Hepatic stellate cell (primary cell): ENCODE results near the gene CEP295NL.
"Not testable (repeated sequence)": the region's sequence is repeated elsewhere in the genome, so short reads cannot be mapped to it uniquely, and the experiment has no call there.

Source experiments
- DNase-seq: peaks from one replicate; pipeline ENCODE4 v3.0.0; 2011; ENCODE audit warnings: low spot score

CEP295NL gene

DNA sequence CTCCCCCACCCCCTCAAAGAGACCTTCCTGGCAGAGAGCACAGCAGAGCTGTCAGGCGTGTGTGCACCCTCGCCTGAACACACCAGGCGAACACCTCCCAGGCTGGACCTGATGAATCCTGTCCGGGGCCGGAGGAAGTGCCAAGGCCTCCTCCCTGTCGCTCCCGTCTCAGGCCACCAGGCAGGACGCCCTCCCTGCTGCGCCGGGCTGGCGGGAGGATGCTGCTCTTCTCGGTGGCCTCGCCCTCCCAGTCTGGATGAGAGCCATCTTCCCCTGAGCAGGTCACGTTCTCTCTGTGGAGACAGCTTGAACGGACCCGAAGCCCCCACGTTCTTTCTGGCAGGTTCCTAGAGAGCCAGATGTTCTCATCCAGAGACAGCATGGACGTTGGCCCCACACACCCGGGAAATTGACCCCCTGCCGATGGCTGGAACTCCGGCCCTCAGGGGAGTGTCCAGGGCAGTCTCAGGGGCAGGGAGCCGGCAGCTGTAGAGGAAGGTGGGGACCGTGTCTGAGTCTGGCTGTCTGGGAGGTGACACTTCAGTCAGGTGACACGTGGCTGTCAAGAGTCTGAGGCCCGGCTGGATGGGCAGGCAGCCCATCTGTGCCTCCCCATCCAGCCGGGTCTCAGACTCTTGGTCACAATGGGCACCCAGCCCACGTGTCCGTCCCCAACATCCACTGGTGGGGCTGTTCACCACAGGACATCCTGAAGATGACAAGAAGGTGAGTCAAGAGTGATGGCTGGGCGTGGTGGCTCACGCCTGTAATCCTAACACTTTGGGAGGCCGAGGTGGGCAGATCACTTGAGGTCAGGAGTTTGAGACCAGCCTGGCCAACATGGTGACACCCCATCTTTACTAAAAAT lies 27.1 kb upstream of the CEP295NL start:
- no peak for DNase-seq

DNA sequence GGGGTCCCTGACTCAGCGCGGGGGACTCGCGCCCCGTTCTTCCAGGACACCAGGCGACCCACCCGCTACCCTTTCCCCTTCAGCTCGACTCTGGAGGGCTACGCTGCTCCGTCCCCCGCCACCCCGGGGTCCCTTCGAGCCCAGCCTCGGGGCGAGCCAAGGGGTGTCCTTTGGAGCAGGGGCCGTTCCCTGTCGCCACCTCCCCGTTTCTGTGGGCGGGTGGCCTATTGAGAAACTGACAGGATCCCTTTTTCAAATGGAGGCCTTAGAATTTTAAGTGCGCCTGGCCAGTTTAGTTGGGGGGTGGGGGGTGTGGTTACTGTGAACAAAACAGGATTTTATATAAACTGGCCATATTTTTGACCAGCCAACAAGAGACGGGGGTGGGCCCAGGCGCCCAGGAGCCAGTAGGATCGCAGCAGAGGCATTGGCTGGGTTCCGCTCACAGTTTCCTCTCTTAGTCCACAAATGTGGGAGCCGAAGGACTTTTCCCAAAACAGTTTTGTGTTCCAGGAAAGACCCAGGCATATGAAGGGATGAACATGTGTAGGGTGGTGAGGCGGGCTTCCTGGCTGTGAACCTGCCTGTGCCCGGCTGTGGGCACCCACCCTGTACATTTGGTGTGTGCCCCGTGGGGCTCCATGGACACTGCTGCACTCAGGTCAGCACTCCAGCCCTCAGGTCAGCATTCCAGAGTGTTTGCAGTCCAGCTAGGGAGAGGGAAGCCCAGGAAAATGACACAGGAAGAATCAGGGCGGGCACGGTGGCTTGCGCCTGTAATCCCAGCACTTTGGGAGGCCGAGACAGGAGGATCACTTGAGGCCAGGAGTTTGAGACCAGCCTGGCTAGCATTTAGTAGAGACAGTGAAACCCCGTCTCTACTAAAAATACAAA lies 22.9 kb upstream of the CEP295NL start:
- DNase-seq: peak; percentile 94

DNA sequence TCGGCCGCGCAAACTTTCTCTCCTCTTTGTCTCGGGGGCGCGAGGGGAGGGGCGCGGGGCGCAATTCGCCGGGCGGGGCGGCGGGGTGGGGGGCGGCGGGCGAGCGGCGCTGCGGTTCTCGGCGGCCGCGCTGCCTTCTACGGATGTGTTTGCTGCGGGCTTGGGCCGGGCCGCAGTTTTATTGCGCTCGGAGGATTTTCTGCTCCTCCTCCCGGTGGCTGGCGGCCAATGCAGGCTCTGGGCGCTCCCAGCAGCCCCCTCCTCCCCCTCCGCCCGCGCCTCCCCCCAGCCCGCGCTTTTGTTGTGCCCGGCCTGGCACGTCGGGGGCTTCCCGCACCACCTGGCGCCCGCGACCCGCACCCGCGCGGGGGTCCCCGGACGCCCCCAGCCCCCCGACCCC lies 22.2 kb upstream of the CEP295NL start, which contains the start of gene TIMP2:
TSS of gene TIMP2 (minus strand) at position 154 of the 400 bp plus-strand sequence. CDS start 299 bp downstream, outside the sequence.
- DNase-seq: peak; percentile 93

DNA sequence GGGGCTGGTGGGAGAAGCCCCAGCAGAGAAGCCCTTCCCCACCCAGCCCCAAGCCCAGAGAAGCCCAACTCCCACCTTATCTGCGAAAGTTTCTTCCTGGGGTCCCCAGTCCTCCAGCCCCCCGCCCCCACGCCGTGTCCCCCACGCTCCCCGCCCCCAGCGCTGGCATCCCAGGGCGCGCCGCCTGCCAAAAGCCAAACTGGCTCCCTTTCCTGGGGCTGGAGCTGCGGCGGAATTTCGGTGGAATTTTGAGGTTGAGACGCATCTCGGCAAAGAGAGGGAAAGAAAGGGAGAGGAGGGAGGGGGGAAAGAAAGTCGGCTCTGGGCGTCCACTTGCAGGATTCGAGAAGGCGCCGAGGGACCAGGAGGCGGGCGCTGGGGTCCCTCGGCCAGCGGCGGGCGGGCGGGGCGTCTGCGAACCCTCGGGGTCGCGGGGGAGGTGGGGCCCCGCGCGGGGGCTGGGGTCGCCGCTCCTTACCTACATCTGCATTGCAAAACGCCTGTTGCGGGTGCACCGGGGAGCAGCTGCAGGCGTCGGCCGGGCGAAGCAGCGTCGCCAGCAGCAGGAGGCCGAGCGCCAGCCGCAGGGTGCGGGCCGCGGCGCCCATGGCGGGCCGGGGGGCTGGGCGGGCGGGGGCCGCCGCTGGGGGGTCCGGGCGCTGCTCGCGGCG lies 21.6 kb upstream of the CEP295NL start:
- peak; percentile 68 for DNase-seq

DNA sequence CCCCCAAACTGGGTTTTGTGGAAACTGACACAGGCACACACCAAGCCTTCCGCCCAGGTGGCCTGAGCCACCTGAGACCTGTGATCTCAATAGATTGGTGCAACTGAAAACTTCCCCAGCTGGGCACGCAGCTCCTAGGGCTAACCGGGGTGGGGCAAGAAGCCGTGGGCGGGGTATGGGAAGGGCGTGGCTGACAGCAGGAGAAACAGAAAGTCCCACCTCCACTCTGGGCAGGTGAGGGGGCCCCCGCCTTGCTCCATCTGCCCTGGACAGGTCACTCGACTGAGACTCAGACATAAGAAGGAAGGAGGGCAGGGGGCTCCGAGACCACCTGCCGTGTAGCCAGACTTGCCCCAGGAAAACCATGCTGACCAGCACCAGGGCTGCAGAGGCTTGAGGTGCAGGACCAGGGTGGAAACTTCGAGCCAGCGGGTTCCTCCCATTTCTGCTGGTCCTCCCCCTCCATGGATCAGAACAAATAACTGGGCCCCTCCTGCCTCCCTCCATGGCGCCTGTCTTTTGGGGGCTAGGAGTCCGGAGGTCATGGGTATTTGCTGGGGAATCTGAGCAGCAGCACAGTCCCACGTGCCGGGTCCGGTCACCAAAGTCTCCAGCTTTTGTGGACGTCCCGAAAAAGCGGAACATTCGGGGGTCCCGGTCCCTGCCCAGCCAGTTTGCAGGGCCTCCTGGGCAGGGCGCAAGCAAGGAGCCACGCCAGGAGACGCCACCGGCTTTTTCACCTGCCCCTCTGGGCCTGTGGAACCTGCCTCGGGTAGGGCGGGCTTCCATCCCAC lies 20.9 kb upstream of the CEP295NL start:
- peak; percentile 70 for DNase-seq

DNA sequence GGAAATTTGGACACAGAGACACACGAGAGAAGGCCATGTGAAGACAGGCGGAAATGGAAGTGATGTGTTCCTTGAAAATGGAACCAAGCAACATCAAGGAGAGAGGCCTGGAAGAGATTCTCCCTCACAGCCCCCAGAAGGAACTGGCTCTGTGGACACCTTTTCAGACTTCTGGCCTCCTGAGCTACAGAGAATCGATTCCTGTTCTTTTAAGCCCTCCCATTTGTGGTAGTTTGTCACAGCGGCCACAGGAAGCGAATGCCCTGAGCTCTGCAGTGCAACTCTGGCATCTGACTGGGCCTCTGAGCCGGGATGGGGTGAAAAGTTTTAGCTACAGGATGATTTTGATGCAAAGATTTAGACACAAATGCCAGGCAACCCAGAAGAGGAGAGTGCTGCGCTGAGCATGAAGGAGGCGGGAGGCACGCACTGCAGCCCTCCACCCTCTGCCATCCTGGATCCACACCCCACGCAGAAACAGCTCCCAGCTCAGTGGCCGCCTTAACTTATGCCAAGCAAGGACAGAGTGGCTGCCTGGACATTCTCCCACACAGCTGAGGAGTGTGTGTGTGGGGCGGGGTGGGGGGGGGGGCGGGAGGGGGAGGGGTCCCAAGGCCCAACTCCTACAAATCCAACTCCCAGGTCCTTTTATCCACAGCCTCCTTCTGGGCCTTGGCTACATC lies 20.0 kb upstream of the CEP295NL start:
- no peak for DNase-seq

DNA sequence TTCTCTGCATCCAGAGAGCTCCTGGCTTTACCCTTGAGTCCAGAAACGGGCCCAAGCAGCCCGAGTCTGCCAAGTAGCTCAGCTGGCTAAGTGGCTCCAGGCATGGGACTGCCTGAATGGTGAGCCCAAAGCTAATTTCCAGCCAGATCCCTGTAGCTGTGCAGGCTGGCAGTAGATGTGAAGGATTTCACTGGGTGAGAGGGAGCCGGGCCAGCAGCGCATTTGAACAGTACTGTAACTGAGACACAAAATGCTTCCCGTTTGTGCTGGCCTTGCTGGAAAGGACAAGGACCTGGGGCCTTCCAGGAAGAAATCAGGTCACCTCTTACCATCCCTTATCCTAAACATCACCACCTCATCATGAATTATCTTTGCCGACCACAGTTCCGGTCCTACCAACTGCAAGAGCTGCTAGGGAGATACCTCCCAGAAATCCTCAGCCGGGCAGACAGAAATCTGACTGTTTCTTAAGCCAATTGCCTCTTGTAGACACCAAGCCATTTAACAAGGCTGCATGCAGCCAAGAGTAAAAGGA lies 18.5 kb upstream of the CEP295NL start:
- DNase-seq: no peak

DNA sequence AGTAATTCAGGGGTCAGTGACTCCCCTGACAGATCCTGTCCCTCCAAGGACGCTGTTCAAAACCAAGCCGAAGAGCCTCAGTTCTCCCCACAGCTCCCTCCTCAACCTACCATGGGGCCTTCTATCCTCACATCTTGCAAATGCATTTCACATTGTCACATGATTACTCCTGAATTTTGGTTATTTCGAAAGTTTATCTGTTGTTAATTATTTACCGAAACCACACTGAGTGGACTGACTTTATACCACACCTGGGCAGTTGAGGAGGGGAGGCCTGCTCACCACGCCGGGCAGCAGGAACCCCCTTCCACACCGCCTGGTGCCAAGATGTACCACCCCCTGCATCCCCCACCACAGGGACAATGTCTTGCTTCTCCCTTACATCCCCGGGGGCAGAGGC lies 17.5 kb upstream of the CEP295NL start:
- DNase-seq: no peak

DNA sequence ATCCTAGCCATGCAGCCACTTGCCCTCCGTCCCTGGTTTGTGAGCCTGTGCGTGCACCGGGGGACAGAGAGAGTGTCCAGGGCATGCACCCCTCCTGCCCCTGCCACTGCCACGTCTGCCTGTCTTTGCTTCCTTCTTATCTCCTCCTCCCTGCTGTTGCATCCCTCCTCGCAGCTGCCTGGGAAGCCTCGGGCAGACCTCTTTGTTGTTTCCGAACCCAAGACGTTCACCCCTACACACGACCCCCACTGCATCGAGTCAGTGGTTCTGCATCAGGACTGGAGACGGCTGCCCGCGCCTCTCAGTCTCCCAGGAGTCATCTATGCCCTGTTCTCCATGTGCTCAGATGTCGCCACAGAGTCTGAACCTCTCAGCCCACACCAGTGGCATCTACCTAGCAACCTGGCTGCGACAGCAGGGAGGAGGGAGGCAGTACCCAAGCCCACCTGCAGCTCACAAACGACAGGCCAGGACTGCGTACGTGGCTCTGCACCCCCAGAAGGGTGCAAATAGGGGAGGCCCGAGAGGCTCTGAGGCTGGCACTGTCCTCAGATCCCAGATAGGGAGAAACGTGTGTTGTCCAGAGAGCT lies 17.0 kb upstream of the CEP295NL start:
- no peak for DNase-seq

DNA sequence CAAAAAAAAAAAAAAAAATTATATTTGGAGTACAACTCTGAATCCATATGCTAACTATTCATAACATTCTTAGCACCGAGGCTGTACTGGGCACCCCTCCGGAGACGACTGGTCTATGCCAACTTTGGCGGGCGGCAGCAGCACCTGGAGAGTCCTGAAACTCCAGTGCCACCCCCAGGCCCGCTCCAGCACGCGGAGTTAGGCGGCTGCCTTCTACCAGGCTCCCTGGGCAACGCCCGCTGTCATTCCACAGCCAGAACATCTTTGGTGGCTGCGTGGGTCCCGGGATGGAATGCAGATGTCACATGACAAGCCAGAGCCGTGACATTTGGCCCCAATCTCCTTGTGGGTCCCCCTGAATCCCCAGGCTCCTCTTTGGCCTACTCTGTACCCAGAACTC lies 16.0 kb upstream of the CEP295NL start:
- no peak for DNase-seq

DNA sequence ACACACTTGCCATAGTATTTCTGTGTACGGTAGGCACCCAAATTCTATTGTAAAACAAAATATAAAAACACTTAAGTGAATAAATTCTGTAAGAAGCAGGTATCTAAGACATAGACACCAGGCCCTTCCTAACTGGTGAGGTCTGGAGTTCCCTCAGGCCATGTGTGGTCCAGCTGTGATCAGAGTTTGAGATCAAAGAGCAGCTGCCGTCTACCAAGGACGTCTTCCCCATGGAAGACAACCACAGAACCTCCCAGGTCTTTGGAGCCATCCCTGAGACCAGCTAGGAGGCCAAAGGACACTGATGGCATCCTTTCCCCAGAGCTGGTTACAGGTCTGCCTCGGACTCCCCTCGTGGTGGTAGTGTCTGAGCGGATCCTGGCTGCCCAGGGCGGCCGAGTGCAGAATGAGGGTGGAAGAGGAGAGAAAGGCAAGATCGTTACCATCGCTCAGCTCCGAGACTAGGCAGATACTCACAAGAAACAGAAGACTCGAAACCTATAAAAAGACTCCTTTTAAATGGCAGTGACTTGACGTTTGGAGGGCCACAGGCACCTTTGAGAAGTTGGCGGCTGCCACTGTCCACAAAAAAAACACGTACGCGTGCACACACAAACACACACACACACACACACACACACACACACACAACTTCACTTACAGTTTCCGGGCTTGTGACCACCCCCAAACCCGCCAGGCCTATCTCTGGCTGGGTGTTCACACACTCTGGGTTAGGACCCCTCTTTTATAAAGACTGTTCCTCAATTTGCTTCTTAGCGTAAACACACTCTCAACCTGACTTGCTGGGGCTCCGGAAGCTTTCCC lies 14.7 kb upstream of the CEP295NL start:
- no peak for DNase-seq

DNA sequence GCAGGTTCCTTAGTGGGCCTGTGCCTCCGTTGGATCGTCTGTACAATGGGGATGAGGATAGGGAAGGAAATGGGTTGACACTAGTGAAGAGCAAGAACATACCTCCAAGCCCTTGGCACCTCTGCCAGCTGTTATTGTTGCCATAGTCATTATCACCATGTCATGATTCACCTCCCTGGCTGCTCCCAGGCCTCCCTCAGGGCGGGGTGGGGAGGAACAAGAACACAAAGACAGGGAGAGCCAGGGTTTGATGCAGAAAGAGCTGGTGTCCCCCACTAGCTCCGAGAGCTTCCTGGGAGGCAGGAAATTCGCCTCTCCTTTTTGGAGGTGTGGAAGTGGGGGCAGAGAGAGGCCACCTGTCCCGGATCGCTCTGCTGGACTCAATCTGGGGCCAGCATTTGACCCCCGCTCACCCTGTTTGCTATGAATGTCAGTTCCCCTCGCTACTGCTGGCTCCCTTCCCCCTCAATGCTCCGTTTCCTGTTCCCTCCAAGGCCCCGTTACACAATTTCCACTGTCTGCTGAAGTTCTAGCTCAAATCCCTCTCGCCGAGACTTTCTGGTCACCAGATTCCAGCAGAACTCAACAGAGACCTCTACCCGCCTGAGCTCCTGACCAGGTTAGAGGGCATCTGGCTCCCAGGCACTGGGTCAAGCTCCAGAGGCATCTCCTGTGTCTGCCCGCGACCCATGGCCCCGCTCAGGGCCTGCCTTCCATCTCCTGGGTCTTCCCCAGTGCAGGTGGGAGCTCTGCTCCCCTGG lies 13.1 kb upstream of the CEP295NL start:
- DNase-seq: no peak

DNA sequence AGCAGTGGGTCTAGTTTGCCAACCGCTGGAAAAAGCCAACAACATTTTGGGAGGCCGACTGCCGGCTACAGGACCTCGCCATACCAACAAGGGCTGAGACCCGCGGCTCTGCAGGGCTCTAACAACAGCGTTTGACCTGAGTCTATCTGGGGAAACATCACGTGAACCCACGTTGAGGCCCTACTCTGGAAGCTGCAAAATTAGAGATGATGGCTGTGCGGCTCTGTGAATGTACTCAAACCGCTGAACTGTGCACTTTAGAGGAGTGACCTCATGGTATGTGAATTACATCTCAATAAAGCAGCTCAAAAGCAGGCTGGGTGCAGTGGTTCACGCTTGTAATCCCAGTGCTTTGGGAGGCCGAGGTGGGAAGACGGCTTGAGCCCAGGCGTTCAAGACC lies 10.1 kb upstream of the CEP295NL start:
- DNase-seq: no peak

DNA sequence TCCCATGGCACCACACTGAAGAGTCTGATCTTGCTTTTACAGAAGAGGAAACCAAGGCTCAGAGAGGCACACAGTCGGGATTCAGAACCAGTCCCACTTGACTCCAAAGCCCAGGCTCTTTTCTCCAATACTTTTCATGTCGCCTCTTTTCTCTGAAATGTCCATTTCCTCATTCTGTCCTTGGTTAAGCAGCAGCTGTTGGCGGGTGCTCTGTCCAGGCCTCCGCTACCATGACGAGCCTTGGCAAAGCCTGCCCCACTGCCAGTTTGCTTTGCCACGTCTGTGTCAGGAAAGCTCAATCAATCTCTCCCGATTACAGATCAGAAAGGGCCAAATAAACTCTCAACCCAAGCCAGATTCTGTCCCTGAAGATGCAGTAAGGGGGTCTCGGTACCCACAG lies 9.1 kb upstream of the CEP295NL start:
- DNase-seq: no peak

DNA sequence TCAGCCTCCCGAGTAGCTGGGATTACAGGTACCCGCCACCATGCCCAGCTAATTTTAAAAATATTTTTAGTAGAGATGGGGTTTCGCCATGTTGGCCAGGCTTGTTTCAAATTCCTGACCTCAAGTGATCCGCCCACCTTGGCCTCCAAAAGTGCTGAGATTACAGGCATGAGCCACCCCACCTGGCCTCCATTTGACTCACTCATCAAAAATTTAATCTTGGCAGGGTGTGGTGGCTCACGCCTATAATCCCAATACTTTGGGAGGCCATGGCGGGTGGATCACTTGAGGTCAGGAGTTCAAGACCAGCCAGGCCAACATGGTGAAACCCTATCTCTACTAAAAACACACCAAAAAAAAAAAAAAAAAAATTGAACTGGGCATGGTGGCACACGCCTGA lies 8.5 kb upstream of the CEP295NL start:
- DNase-seq: not testable (repeated sequence)

DNA sequence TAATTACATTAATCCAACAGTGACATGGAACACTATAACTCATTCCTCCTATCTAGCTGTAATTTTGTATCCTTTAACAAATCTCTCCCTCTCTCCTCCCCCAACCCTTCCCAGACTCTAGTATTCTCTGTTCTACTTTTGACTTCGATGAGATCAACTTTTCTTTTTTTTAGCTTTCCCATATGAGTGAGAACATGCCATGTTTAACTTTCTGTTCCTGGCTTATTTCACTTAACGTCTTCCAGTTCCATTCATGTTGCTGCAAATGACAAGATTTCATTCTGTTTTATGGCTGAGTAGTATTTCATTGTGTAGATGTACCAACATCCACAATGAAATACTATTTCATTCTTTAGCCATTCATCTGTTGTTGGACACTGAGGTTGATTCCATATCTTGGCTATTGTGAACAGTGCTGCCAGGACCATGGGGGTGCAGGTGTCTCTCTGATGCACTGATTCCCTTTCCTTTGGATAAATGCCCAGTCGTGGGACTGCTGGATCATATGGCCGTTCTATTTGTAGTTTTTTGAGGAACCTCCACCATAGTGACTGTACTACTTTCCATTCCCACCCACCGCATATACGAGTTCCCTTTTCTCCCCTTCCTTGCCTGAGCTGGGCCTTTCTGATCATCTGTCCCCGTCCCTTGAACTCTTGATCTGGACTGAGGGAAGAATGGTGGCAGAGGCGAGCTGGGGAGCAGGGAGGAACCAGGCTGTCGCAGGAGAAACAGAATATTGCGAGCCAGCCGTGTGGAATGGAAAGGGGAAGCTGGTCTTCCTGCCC lies 7.7 kb upstream of the CEP295NL start:
- no peak for DNase-seq

DNA sequence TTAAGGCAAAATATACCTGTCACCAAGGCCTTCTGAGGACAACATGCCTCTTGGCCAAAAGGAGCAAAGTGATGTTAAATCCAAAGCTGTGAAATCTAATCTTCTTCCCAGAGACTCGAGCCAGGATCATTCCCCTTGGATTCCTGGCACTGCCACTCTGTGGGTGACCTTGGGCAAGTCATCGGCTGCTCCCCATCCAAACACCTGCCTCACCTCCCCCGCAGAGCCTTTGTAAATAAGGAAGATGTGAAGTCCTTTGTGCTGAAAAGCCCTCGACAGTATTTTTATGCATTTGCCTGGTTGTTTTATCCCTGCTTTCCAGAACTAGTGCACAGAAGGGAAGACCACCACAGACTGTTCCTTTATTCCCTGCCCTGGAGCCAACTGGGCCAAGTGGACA lies 5.4 kb upstream of the CEP295NL start:
- DNase-seq: no peak

DNA sequence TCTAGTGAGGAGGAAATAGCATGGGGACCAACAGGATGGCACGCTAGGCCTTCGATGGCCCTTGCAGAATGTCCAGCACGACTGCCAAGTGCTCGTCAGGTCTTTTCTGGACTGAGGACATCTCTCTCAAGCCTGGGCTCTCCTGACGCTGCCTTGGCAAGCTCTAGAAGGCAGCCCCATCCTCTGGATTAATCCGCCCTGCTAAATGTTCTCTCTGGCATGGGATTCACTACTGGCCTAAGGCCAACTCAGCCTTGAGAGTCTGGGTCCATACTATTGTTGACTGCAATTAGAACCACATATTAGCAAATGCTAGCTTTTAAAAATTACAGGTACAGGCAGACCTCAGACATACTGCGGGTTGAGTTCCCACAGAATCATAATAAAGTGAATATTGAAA lies 2.5 kb upstream of the CEP295NL start:
- DNase-seq: no peak
